WTC11 (cell line): ENCODE results near the gene COL19A1. TPM values are rescaled to one million over a fixed set of nuclear protein-coding genes. Genes with fewer than 3 reads are reported as not detected.

ENCODE experiments used
- ATAC-seq: fragments of 200-7000 bp; cut with Tn5 transposase; 2 replicates; pipeline ENCODE4 v1.10.0; 2021; ENCODE audit warnings: mild to moderate bottlenecking, moderate library complexity
- CTCF ChIA-PET: fragments of 300-600 bp; sonication (Branson Sonifier 250); formaldehyde crosslinking; loops from one replicate; lab custom pipeline; 2021; ENCODE audit warnings: antibody characterized with exemption; lab: Charles Lee
- POLR2A ChIA-PET: fragments of 350-600 bp; sonication (Branson Sonifier 250); formaldehyde crosslinking; loops from one replicate; lab custom pipeline; 2021; ENCODE audit warnings: antibody characterized with exemption; lab: Charles Lee
- DNase-seq: peaks from one replicate; pipeline ENCODE4 v3.0.0; 2021; ENCODE audit warnings: low spot score
- H3K27ac Mint-ChIP-seq: 2 replicates; pipeline ENCODE4 v1.8.0; 2021; ENCODE audit warnings: mixed read lengths
- H3K27me3 Mint-ChIP-seq: 2 replicates; pipeline ENCODE4 v1.8.0; 2021; ENCODE audit warnings: low read depth, mild to moderate bottlenecking, moderate library complexity, mixed read lengths
- H3K36me3 Mint-ChIP-seq: 2 replicates; pipeline ENCODE4 v1.8.0; 2021; ENCODE audit warnings: mixed read lengths
- H3K4me1 Mint-ChIP-seq: 2 replicates; pipeline ENCODE4 v1.8.0; 2022; ENCODE audit warnings: mixed read lengths
- H3K4me3 Mint-ChIP-seq: 2 replicates; pipeline ENCODE4 v1.8.0; 2021; ENCODE audit warnings: mild to moderate bottlenecking, moderate library complexity, mixed read lengths
- H3K9me3 Mint-ChIP-seq: 2 replicates; pipeline ENCODE4 v1.8.0; 2021; ENCODE audit warnings: mixed read lengths
- GABPB1 ChIP-seq: sonication (generic); formaldehyde crosslinking; IDR thresholded peaks from 2 replicates; pipeline ENCODE4 v1.8.1; 2023; ENCODE audit warnings: mild to moderate bottlenecking, missing genetic modification reagents
- GTF2I ChIP-seq: fragments of 250-450 bp; sonication (Bioruptor Pico); conservative IDR thresholded peaks from 2 replicates; pipeline ENCODE4 v1.4.0; 2021; ENCODE audit warnings: mild to moderate bottlenecking
- MYBL2 ChIP-seq: sonication (generic); formaldehyde crosslinking; IDR thresholded peaks from 2 replicates; pipeline ENCODE4 v1.8.1; 2023; ENCODE audit warnings: mild to moderate bottlenecking, moderate library complexity, missing genetic modification reagents
- NFYB ChIP-seq: sonication (generic); formaldehyde crosslinking; conservative IDR thresholded peaks from 2 replicates; pipeline ENCODE4 v1.8.0; 2022; ENCODE audit warnings: low read depth, missing genetic modification reagents
- NR3C1 ChIP-seq: sonication (generic); formaldehyde crosslinking; conservative IDR thresholded peaks from 2 replicates; pipeline ENCODE4 v1.8.1; 2023; ENCODE audit warnings: low read depth, mild to moderate bottlenecking, missing genetic modification reagents
- PRRX2 ChIP-seq: fragments of 250-450 bp; sonication (Bioruptor Pico); IDR thresholded peaks from 2 replicates; pipeline ENCODE4 v1.8.0; 2021; ENCODE audit warnings: mild to moderate bottlenecking
- RELA ChIP-seq: sonication (generic); formaldehyde crosslinking; IDR thresholded peaks from 2 replicates; pipeline ENCODE4 v1.8.1; 2022; ENCODE audit warnings: missing genetic modification reagents, mild to moderate bottlenecking, borderline replicate concordance
- SMAD4 ChIP-seq: sonication (generic); formaldehyde crosslinking; IDR thresholded peaks from 2 replicates; pipeline ENCODE4 v1.8.0; 2022; ENCODE audit warnings: mild to moderate bottlenecking, missing genetic modification reagents
- SOX15 ChIP-seq: fragments of 250-450 bp; sonication (Bioruptor Pico); IDR thresholded peaks from 2 replicates; pipeline ENCODE4 v1.9.0; 2021; ENCODE audit warnings: mild to moderate bottlenecking
- ZNF138 ChIP-seq: sonication (generic); formaldehyde crosslinking; conservative IDR thresholded peaks from 2 replicates; pipeline ENCODE4 v1.8.1; 2022; ENCODE audit warnings: mild to moderate bottlenecking, moderate library complexity, missing genetic modification reagents
- ZNF396 ChIP-seq: fragments of 250-450 bp; sonication (Bioruptor Pico); IDR thresholded peaks from 2 replicates; pipeline ENCODE4 v1.8.0; 2021; ENCODE audit warnings: mild to moderate bottlenecking, moderate library complexity, borderline replicate concordance
- ZNF416 ChIP-seq: fragments of 250-450 bp; sonication (Bioruptor Pico); IDR thresholded peaks from 2 replicates; pipeline ENCODE4 v1.9.0; 2021; ENCODE audit warnings: mild to moderate bottlenecking, inconsistent platforms
- ZNF532 ChIP-seq: fragments of 250-450 bp; sonication (Bioruptor Pico); IDR thresholded peaks from 2 replicates; pipeline ENCODE4 v1.9.0; 2021; ENCODE audit warnings: mild to moderate bottlenecking, borderline replicate concordance
- total RNA-seq: library from RNA; stranded (reverse); gene quantifications from 3 replicates; pipeline ENCODE4 v1.2.3, GENCODE V29; 2021
- TF ChIP-seq, protein P1 (sequence below): fragments of 250-450 bp; sonication (Bioruptor Pico); IDR thresholded peaks from 2 replicates; pipeline ENCODE4 v2.1.2; 2022; ENCODE audit warnings: mild to moderate bottlenecking, moderate library complexity
- TF ChIP-seq, protein P2 (sequence below): sonication (generic); formaldehyde crosslinking; IDR thresholded peaks from 2 replicates; pipeline ENCODE4 v1.8.0; 2022; ENCODE audit warnings: mild to moderate bottlenecking, missing genetic modification reagents
- TF ChIP-seq, protein P3 (sequence below): sonication (generic); formaldehyde crosslinking; IDR thresholded peaks from 2 replicates; pipeline ENCODE4 v1.8.0; 2022; ENCODE audit warnings: missing genetic modification reagents
- TF ChIP-seq, protein P4 (sequence below): sonication (generic); formaldehyde crosslinking; IDR thresholded peaks from 2 replicates; pipeline ENCODE4 v1.8.1; 2023; ENCODE audit warnings: mild to moderate bottlenecking, missing genetic modification reagents, moderate library complexity

The COL19A1 gene
- total RNA-seq, 1 experiment from 2014 or later: not detected

DNA sequence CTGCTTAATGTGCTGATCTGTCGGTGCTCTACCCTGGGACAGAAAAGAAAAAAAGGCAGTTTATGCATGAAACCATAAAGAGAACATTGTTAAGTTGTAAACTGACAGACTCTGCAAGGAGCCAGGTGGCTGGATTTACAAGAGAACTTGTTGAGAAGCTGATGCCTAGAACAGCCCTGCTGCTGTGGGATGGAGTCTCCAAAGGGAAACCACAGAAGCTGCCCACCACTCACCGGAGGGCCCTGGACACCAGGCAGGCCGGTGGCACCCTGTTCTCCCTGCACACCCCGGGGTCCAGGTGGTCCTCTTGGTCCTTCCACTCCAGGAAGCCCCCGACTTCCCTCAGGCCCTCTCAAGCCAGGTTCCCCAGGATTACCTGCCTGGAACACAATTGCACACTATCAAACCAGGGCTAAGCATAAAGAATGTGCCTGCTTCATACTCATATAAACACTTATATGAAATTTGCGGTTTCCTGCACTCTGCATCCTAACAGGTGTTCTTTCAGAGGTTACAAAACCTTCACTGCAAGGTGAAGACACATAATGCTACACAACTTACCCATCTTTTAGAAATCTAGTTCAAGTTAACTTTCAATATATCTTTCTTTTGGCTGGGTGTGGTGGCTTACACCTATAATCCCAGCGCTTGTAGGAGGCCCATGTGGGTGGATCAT is 368.3 kb downstream of the COL19A1 start (continued):
- TF ChIP-seq PRRX2 (CRISPR knock-in tag) (no peak), RELA (no peak), NFYB (CRISPR knock-in tag) (no peak), GABPB1 (no peak), GTF2I (CRISPR knock-in tag) (no peak)

DNA sequence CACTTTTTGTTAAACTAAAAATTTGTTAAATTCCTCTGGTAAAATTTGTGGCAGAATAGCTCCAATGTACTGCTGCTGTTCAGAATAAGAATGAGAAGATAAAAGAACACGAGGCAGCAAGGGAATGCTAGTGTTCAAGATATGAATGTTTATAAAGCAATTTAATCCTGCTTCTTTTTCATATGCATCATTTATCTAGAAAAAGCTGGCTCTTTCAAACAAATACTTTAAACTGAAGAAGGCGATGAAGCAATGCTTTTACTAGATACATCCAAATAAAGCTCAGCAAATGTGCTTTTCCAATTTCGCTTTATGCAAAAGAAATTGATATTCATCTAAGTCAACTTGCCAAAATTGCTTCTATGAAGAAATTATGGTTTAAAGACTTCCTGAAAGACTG is 370.0 kb downstream of the COL19A1 start:
- ChIA-PET CTCF (interaction anchor here (0.9 kb wide), 1 partner anchor 74 kb away, joined by 3 read pairs; no protein-coding TSS in a partner anchor), POLR2A (no interaction called here)
- H3K4me1 Mint-ChIP-seq: no peaks in the 10 kb centered on the region
- TF ChIP-seq, protein P1, sequence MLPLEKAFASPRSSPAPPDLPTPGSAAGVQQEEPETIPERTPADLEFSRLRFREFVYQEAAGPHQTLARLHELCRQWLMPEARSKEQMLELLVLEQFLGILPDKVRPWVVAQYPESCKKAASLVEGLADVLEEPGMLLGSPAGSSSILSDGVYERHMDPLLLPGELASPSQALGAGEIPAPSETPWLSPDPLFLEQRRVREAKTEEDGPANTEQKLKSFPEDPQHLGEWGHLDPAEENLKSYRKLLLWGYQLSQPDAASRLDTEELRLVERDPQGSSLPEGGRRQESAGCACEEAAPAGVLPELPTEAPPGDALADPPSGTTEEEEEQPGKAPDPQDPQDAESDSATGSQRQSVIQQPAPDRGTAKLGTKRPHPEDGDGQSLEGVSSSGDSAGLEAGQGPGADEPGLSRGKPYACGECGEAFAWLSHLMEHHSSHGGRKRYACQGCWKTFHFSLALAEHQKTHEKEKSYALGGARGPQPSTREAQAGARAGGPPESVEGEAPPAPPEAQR (CRISPR knock-in tag): no peak
- TF ChIP-seq GTF2I (CRISPR knock-in tag) (no peak), MYBL2 (no peak), ZNF416 (no peak), ZNF138 (no peak), ZNF396 (CRISPR knock-in tag) (no peak), RELA (no peak), SOX15 (CRISPR knock-in tag) (no peak), SMAD4 (no peak), NR3C1 (CRISPR knock-in tag) (no peak), ZNF532 (CRISPR knock-in tag) (no peak)
- TF ChIP-seq, protein P2, sequence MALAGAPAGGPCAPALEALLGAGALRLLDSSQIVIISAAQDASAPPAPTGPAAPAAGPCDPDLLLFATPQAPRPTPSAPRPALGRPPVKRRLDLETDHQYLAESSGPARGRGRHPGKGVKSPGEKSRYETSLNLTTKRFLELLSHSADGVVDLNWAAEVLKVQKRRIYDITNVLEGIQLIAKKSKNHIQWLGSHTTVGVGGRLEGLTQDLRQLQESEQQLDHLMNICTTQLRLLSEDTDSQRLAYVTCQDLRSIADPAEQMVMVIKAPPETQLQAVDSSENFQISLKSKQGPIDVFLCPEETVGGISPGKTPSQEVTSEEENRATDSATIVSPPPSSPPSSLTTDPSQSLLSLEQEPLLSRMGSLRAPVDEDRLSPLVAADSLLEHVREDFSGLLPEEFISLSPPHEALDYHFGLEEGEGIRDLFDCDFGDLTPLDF (CRISPR knock-in tag): no peak
- TF ChIP-seq, protein P3, sequence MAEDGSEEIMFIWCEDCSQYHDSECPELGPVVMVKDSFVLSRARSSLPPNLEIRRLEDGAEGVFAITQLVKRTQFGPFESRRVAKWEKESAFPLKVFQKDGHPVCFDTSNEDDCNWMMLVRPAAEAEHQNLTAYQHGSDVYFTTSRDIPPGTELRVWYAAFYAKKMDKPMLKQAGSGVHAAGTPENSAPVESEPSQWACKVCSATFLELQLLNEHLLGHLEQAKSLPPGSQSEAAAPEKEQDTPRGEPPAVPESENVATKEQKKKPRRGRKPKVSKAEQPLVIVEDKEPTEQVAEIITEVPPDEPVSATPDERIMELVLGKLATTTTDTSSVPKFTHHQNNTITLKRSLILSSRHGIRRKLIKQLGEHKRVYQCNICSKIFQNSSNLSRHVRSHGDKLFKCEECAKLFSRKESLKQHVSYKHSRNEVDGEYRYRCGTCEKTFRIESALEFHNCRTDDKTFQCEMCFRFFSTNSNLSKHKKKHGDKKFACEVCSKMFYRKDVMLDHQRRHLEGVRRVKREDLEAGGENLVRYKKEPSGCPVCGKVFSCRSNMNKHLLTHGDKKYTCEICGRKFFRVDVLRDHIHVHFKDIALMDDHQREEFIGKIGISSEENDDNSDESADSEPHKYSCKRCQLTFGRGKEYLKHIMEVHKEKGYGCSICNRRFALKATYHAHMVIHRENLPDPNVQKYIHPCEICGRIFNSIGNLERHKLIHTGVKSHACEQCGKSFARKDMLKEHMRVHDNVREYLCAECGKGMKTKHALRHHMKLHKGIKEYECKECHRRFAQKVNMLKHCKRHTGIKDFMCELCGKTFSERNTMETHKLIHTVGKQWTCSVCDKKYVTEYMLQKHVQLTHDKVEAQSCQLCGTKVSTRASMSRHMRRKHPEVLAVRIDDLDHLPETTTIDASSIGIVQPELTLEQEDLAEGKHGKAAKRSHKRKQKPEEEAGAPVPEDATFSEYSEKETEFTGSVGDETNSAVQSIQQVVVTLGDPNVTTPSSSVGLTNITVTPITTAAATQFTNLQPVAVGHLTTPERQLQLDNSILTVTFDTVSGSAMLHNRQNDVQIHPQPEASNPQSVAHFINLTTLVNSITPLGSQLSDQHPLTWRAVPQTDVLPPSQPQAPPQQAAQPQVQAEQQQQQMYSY (CRISPR knock-in tag): no peak
- TF ChIP-seq, protein P4, sequence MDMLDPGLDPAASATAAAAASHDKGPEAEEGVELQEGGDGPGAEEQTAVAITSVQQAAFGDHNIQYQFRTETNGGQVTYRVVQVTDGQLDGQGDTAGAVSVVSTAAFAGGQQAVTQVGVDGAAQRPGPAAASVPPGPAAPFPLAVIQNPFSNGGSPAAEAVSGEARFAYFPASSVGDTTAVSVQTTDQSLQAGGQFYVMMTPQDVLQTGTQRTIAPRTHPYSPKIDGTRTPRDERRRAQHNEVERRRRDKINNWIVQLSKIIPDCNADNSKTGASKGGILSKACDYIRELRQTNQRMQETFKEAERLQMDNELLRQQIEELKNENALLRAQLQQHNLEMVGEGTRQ (CRISPR knock-in tag): no peak
- H3K27ac Mint-ChIP-seq: no peak overlapping the region
- DNase-seq (no peak), ATAC-seq (no peak)
- H3K27me3 Mint-ChIP-seq: no peaks in the 10 kb centered on the region
- H3K4me3 Mint-ChIP-seq: no peak overlapping the region
- H3K9me3 Mint-ChIP-seq: peaks cover 5% of the 10 kb centered on the region; the same call in 1 of the 2 replicates
- no peaks in the 10 kb centered on the region for H3K36me3 Mint-ChIP-seq
